Measurements from ENCODE around the gene PTPRB. TPM values are rescaled to one million over a fixed set of nuclear protein-coding genes. Genes with fewer than 3 reads are reported as not detected.

Gene PTPRB
- polyA plus RNA-seq, 3 donors: not detected

- no CpG with 5 or more reads among the region's 1 CpG for WGBS (ENCODE audit: insufficient coverage)
- Mint-ChIP-seq H3K9me3 (peaks cover 3 to 13% (median 7%) of the 10 kb centered on the region in 7 donors), H3K4me3 (no peak overlapping the region), H3K4me1 (no peaks in the 10 kb centered on the region), H3K36me3 (no peaks in the 10 kb centered on the region), H3K27me3 (ENCODE audit: low read depth in 3 of 3) (peaks cover 0 to 3% (median 0%) of the 10 kb centered on the region in 3 donors), H3K27ac (no peak overlapping the region)
- no peaks in the 10 kb centered on the region for H4K20me1 ChIP-seq (ENCODE audit: insufficient read depth, low read length)
- H3K4me3 ChIP-seq (replicated peaks in 1 of 3; ENCODE audit: low read depth in 2 of 3, low read length in 3 of 3): no peak overlapping the region
- H2AFZ ChIP-seq (ENCODE audit: insufficient read depth, low read depth, low read length, poor library complexity, severe bottlenecking): no peak overlapping the region
- no peaks in the 10 kb centered on the region for H3K27me3 ChIP-seq (ENCODE audit: control insufficient read depth in 2 of 2, insufficient read depth in 2 of 2, low read length in 2 of 2)
- no peak for DNase-seq
- H3K36me3 ChIP-seq (replicated peaks in 1 of 2; ENCODE audit: control insufficient read depth in 1 of 2, insufficient read depth in 2 of 2, low read length in 2 of 2): no peaks in the 10 kb centered on the region
- intact Hi-C loops (cut with micrococcal nuclease): no loop called here
- H3K27ac ChIP-seq (ENCODE audit: low read depth in 1 of 2, low read length in 2 of 2): no peak overlapping the region
- no peak overlapping the region for H3K4me2 ChIP-seq (replicated peaks; ENCODE audit: extremely low read depth, low read length, poor library complexity, severe bottlenecking)
- TF ChIP-seq, protein P1, sequence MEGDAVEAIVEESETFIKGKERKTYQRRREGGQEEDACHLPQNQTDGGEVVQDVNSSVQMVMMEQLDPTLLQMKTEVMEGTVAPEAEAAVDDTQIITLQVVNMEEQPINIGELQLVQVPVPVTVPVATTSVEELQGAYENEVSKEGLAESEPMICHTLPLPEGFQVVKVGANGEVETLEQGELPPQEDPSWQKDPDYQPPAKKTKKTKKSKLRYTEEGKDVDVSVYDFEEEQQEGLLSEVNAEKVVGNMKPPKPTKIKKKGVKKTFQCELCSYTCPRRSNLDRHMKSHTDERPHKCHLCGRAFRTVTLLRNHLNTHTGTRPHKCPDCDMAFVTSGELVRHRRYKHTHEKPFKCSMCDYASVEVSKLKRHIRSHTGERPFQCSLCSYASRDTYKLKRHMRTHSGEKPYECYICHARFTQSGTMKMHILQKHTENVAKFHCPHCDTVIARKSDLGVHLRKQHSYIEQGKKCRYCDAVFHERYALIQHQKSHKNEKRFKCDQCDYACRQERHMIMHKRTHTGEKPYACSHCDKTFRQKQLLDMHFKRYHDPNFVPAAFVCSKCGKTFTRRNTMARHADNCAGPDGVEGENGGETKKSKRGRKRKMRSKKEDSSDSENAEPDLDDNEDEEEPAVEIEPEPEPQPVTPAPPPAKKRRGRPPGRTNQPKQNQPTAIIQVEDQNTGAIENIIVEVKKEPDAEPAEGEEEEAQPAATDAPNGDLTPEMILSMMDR (IDR thresholded peaks at IDR 0.05): no peak
- H3K79me2 ChIP-seq (ENCODE audit: insufficient read depth, low read length): no peaks in the 10 kb centered on the region
- no peak overlapping the region for H3K9ac ChIP-seq (ENCODE audit: insufficient read depth, low read length, poor library complexity, severe bottlenecking)
- H3K4me1 ChIP-seq (ENCODE audit: control insufficient read depth in 1 of 2, insufficient read depth in 2 of 2, low read length in 2 of 2): no peaks in the 10 kb centered on the region
- no peaks in the 10 kb centered on the region for H3K9me3 ChIP-seq (replicated peaks in 1 of 2; ENCODE audit: control insufficient read depth in 1 of 2, insufficient read depth in 1 of 2, low read length in 2 of 2)
These were observed 154.5 kb downstream of the PTPRB start for GRCh38 chr12:70482764-70483163.

- Histone ChIP-seq H3K9ac (ENCODE audit: insufficient read depth, low read length, poor library complexity, severe bottlenecking) (no peak overlapping the region), H3K79me2 (ENCODE audit: insufficient read depth, low read length) (no peaks in the 10 kb centered on the region), H3K4me3 (replicated peaks in 1 of 3; ENCODE audit: low read depth in 2 of 3, low read length in 3 of 3) (no peak overlapping the region), H4K20me1 (ENCODE audit: insufficient read depth, low read length) (no peaks in the 10 kb centered on the region), H3K4me2 (replicated peaks; ENCODE audit: extremely low read depth, low read length, poor library complexity, severe bottlenecking) (no peak overlapping the region), H3K4me1 (ENCODE audit: control insufficient read depth in 1 of 2, insufficient read depth in 2 of 2, low read length in 2 of 2) (no peaks in the 10 kb centered on the region), H2AFZ (ENCODE audit: insufficient read depth, low read depth, low read length, poor library complexity, severe bottlenecking) (no peak overlapping the region), H3K36me3 (replicated peaks in 1 of 2; ENCODE audit: control insufficient read depth in 1 of 2, insufficient read depth in 2 of 2, low read length in 2 of 2) (no peaks in the 10 kb centered on the region), H3K9me3 (replicated peaks in 1 of 2; ENCODE audit: control insufficient read depth in 1 of 2, insufficient read depth in 1 of 2, low read length in 2 of 2) (peaks cover 2 to 6% of the 10 kb centered on the region in 2 donors), H3K27ac (ENCODE audit: low read depth in 1 of 2, low read length in 2 of 2) (peak overlapping the region in 1 of 2 donors; percentile 20), H3K27me3 (ENCODE audit: control insufficient read depth in 2 of 2, insufficient read depth in 2 of 2, low read length in 2 of 2) (no peaks in the 10 kb centered on the region)
- H3K27me3 Mint-ChIP-seq (ENCODE audit: low read depth in 3 of 3): no peaks in the 10 kb centered on the region
- no peak overlapping the region for H3K4me3 Mint-ChIP-seq
- peaks cover 5 to 15% (median 10%) of the 10 kb centered on the region in 7 donors for H3K9me3 Mint-ChIP-seq
- intact Hi-C loops (cut with micrococcal nuclease): no loop called here
- no peak overlapping the region for H3K27ac Mint-ChIP-seq
- H3K4me1 Mint-ChIP-seq: no peaks in the 10 kb centered on the region
- WGBS (ENCODE audit: insufficient coverage): 40% methylated on average over 1 of the region's 12 CpGs
- DNase-seq: peak in 1 of 3 donors; percentile 4
- TF ChIP-seq, protein P1 (IDR thresholded peaks at IDR 0.05): no peak
- H3K36me3 Mint-ChIP-seq: no peaks in the 10 kb centered on the region
These were observed 167.9 kb downstream of the PTPRB start for GRCh38 chr12:70469221-70469820.
